Hindlimb muscle (tissue), 1 donor: ENCODE measurements around the gene ZNF451. TPM values are rescaled to one million over a fixed set of nuclear protein-coding genes. Genes with fewer than 3 reads are reported as not detected.
"Not testable (repeated sequence)": the region's sequence is repeated elsewhere in the genome, so short reads cannot be mapped to it uniquely, and the experiment has no call there.

Experiments
- DNase-seq: peaks from one replicate; pipeline ENCODE4 v3.0.0-alpha.2; 2013
- polyA plus RNA-seq: library from polyadenylated mRNA; unstranded; fragments of 120-200 nt; gene quantifications from one replicate; pipeline ENCODE4 v1.2.1, GENCODE V29; 2013; ENCODE audit not compliant: insufficient read length

Gene ZNF451, protein sequence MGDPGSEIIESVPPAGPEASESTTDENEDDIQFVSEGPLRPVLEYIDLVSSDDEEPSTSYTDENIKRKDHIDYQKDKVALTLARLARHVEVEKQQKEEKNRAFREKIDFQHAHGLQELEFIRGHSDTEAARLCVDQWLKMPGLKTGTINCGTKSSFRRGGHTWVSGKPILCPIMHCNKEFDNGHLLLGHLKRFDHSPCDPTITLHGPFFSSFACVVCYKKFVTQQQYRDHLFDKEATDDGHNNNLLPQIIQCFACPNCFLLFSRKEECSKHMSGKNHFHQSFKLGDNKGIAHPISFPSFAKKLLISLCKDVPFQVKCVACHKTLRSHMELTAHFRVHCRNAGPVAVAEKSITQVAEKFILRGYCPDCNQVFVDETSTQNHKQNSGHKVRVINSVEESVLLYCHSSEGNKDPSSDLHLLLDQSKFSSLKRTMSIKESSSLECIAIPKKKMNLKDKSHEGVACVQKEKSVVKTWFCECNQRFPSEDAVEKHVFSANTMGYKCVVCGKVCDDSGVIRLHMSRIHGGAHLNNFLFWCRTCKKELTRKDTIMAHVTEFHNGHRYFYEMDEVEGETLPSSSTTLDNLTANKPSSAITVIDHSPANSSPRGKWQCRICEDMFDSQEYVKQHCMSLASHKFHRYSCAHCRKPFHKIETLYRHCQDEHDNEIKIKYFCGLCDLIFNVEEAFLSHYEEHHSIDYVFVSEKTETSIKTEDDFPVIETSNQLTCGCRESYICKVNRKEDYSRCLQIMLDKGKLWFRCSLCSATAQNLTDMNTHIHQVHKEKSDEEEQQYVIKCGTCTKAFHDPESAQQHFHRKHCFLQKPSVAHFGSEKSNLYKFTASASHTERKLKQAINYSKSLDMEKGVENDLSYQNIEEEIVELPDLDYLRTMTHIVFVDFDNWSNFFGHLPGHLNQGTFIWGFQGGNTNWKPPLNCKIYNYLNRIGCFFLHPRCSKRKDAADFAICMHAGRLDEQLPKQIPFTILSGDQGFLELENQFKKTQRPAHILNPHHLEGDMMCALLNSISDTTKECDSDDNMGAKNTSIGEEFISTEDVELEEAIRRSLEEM
- polyA plus RNA-seq = 21.1 TPM

DNA sequence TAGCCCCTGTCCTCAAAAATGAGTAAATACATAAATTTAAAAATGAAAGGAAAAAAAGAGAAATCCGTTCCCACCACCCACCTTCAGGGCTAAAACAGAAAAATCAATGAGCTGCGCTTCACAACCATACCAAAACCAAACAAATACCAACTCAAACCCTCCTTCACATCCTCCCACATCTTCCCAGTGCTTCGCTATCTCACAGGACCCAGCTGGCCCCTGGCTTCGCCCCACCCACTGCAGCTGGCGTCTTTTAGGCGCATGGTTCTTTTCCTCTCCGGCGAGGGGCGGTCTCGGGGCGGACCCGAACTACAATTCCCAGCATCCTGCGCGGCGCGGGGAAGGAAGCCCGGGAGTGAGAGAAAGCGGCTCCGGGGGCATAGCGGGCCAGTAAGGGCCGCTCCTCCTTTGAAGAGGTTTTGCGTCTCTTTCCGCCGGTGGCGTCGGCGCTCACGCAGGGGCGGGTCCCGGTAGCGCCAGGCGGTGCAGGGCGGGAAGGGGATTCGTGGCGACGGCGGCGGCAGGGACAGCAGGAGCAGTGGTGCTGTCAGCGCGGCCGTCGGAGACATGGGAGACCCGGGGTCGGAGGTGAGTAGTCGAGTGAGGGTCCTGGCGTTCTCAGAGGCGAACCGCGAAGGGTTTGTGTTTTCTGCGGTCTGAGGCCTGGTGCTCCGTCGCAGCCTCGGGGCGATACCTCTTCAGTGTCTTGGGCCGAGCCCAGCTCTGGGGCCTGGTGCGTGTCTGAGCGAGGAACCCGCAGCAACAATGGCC is at the start of gene ZNF451:
Gene ZNF451 (plus strand): TSS at position 502 of the 771 bp plus-strand sequence. CDS start 66 bp downstream, at position 568.
- peak; percentile 98 for DNase-seq

DNA sequence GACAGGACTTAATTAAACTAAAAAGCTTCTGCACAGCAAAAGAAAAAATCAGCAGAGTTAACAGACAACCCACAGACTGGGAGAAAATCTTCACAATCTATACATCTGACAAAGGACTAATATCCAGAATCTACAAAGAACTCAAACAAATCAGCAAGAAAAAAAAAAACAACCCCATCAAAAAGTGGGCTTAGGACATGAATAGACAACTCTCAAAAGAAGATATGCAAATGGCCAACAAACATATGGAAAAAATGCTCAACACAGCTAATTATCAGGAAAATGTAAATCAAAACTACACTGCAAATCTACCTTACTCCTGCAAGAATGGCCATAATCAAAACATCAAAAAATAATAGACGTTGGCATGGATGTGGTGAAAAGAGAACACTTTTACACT is 45.9 kb upstream of the ZNF451 start:
- DNase-seq = not testable (repeated sequence)

DNA sequence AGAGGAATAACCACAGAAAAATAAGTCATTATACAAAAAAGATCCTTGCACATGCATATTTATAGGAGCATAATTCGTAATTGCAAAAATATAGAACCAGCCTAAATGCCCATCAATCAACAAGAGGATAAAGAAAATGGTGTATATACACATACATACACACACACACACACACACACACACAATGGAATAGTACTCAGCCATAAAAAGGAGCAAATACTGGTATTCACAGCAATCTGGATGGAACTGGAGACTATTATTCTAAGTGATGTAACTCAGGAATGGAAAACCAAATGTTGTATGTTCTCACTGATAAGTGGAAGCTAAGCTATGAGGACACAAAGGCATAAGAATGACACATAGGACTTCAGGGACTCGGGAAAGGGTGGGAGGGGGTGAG is 45.4 kb upstream of the ZNF451 start:
- no peak for DNase-seq

DNA sequence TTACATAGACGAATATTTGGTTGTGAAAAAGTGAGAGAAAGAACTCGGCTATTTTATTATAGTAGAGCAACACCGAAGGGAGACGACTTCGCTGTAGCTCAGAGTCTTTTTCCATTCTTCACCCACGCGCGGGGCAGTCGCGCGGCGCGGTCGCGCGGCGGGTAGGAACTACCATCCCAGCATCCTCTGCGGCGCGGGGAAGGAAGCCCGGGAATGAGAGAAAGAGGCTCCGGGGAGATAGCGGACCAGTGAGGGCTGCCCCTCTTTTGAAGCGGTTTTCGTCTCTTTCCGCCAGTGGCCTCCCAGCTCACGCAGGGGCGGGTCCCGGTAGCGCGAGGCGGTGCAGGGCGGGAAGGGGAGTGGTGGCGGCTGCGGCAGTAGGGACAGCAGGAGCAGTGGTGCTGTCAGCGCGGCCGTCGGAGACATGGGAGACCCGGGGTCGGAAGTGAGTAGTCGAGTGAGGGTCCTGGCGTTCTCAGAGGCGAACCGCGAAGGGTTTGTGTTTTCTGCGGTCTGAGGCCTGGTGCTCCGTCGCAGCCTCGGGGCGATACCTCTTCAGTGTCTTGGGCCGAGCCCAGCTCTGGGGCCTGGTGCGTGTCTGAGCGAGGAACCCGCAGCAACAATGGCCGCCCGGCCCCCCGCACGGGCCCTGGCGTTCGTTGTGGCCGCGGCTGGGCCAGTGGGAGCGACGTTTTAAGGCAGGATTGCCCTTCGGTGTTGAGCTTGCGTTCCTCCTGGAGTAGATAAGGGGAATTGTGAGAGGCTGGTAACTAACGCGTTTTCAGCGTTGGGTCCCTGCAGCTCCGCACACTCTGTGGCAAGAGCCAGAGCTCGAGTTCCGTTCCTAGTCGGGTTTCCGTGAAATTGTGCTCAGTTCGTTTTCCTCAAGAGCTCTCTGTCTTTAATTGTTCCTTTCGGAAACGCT is 43.4 kb upstream of the ZNF451 start, which contains the start of gene KIAA1586:
Gene KIAA1586 (plus strand): TSS at position 362 of the 925 bp plus-strand sequence. CDS start 63 bp downstream, at position 425.
- peak; percentile 92 for DNase-seq

DNA sequence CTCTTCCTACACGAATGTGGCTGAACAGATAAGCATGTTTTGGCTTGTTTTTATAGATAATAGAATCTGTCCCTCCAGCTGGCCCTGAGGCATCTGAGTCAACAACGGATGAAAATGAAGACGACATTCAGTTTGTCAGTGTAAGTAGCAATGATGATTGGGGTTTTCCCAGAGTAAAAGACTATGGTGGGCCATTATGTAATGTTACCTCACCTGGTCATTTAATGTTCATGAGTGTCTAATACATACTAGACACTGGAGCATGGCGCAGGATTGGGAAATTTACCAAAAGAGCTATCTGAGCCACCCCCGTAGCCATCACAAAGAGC is 42.8 kb upstream of the ZNF451 start:
- DNase-seq = not testable (repeated sequence)

DNA sequence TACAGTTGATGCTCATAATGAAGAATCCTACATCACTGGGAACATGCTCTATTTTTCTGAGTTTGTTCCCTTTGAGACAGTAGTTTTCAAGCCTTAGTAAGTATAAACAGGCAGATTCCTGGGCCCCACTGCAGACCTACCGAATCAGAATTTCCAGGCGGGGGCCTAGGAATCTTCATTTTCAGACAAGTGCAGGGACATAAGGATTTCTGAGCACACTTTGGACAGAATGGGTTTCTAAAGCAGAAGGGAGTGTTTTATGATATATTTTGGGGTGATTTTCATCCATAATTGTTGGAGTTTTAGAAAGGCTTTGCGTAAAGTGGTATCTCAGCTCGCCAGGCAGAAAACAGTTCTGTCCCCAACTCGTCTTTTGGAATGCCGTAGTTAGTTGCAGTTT is 42.1 kb upstream of the ZNF451 start:
- DNase-seq = not testable (repeated sequence)

DNA sequence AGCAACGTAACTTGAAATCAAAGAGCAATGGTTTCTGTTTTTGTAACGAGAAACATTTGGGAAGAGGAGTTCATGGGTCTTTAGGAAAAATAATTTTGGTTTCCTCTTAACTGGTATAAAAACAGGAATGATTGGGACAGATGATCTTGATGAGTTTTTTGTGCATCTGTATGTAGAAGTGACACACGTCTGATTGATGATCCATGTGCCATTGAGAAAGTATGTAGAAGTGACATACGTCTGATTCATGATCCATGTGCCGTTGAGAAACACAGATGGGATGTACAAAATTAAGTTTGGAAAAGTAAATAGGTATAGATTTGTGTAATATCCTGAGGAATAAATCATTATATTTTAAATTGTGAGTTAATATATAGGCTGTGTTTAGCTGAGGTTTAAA is 41.4 kb upstream of the ZNF451 start:
- DNase-seq = no peak

DNA sequence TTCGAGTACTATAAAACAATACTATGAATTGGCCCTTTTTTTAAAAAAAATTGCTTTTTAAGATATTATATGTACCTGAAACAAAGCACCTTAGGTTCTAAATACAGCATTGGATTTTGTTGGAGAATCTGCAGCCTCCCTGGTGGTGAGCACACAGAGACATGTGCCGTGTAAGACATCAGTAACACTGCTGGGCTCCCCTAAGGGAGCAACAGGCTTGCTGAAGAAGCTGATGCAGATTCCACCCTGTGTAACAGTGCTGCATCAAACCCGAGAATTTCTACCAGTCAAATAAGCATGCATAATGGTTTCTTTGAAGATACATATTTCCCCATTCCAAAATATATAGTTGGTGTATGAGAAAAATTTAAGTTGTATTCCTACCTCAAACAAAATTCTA is 26.1 kb upstream of the ZNF451 start:
- no peak for DNase-seq

DNA sequence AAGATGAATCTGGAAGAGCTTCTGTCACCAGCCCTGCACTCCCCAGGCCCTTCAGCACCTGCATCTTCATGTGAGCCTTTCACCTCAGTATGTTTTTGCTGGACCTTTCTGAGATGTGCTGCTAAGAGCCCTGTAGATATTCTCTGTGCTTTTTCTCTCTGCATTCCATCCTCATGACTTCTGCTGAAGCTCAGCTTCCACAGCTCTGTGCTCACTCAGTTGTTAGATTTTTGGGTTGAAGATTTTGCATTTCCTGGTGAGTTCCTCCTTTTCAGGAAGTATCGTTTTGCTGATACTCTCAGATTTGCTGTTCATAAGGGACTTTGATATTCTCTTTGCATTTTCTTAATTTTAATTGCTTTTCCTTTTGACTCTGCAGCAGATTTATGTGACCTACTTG is 25.2 kb upstream of the ZNF451 start:
- DNase-seq = no peak

DNA sequence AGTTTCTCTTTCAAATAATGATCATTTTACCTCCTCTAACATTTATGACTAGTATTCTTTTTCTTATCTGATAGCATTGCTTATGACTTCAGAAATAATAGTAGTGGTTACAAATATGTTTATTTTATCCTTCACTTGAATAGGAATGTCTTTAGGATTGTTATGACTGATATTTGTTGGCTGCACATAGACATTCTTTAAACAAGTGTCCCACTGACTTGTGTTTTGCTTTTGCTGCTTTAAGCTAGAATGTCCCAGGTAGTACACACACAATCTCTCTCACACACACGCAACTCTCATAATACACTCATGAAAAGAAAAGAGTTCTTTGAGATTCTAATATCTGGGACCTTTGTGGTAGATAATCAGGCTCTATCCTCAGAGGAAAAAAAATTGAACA is 21.9 kb upstream of the ZNF451 start:
- DNase-seq = no peak

DNA sequence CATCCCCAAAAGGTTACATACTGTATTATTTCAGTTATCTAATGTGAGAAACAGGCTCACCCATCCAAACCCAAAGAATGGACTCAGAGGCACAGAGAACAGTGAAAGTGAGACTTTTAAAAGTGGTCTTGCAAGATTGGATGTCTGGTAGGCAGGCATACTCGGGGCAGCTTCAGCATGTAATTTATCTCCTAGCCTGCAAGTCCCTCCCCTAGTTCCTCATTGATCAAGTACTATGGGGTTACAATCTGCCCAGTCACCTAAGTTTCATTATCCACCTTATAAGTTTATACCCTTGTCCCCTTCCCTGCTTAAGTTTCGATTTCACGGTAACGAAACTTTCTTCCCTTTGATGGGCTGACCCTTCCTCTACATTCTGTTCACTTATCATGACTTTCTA is 20.8 kb upstream of the ZNF451 start:
- DNase-seq = no peak

DNA sequence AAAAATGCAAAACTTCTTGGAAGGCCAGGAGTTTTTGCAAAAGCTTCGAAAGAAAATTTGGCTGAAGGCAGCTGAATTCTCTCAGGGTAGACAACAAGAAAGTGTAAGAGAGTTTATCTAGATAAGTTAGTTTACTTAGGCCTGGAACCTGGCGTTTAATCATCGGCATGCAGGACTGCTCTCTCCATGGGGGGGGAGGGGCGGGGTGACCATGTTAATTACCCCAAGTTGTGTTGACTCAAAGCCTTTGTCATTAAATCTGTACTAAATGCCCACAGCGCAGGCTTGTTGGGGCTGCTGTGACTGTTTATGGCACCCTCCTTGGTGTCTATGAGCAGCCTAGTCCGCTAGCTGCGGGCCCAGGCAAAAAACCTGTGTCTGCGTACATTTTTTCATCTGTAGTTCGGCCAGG is 20.1 kb upstream of the ZNF451 start:
- DNase-seq = no peak

DNA sequence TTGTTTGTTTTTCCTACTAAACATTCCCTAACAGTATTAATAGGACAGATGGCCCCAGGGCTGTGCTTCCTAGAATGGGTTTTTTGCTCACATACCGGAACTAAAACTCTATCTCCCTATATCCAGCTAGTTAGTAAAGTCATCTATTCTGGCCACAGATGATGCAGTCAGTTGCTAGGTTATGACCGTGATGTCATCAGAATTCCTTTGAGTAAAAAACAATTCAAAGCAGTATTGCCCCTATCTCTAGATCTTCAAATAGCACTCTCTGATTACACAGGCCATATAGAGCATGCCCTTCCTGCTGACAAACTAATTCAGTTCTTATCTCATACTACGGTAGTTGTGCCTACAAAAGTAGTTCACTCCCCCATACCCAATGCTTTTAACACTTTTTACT is 17.9 kb upstream of the ZNF451 start:
- no peak for DNase-seq

DNA sequence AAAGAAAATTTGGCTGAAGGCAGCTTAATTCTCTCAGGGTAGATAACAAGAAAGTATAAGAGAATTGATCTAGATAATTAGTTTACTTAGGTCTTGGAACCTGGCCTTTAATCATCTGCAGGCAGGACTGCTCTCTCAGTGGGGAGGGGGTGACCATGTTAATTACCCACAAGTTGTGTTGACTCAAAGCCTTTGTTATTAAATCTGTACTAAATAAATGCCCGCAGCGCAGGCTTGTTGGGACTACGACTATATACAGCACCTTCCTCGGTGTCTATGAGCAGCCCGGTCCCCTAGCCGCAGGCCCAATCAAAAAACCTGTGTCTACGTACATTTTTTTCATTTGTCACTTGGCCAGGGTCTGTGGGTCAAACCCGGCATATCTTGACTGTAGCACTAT is 15.6 kb upstream of the ZNF451 start:
- no peak for DNase-seq

DNA sequence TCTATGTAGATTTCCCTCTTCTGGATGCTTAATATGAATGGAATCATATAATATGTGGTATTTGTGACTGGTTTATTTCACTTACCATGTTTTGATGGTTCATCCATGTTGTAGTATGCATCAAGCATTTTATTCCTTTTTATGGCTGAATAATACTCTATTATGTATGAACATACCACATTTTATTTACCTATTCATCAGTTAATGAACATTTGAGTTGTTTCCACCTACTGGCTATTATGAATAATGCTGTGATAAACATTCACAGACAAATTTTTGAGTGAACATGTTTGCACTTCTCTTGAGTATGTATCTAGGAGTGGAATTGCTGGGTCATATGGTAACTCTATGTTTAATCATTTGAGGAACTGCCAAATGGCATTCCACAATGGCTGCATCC is 14.9 kb upstream of the ZNF451 start:
- no peak for DNase-seq

DNA sequence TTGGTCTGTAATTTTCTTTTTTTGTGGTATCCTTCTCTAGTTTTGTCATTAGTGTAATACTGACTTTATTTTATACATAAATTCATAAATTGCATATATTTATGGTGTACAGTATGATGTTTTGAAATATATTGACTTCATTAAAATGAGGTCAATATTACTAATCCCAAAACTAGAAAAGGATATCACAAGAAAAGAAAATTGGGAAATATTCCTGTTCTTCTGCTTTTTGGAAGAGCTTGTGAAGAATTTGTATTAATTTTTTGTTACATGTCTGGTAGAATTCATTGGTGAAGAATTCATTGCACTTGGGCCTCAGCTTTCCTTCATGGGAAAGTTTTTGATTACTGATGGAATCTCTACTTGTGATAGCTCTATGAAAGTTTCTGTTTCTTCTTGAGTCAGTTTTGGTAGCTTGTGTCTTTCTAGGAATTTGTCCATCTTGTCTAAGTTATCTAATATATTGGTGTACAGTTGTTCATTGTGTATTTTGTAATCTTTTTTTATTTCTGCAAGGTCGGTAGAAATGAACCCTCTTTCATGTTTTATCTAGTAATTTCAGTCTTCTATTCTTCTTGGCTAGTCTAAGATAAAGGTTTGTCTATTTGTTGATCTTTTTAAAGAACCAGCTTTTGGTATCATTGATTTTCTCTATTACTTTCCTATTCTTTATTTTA is 11.3 kb upstream of the ZNF451 start:
- no peak for DNase-seq

DNA sequence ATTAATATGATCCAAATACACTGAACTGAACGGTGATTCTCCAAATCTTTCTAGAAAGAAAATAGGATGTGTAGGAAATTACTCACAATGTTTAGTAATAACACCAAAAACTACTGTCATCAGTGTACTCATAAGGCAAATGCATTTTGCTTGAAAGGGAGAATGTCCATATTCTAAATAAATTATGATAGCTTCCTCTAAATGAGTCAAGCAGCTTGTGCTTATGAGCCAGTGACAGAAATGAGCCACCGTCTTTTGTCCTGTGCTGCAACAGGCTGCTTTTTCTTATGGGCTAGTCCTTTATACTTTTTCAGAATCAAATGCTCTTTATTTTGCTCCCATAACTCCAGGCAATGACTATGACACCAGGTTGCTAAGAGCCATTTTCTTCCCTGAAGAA is 4.5 kb upstream of the ZNF451 start:
- no peak for DNase-seq

DNA sequence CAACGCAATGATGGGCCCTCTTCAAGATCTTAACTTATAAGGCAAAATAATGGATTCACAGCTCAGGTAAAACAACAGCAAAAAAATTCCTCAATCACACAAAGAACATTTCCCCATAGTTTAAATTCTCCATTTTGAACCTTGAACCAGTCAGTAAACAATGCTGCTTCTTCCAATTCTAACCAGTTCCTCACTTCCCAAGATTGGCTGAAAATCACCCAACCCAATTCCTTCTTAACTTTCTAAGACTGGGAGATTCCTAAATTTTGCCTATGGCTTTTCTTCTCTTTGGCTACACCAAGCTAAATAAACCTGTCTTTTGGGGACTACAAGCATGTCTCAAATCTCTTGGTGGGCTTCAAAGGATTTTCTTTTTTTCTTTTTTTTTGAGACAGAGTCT is 3.1 kb upstream of the ZNF451 start:
- no peak for DNase-seq

DNA sequence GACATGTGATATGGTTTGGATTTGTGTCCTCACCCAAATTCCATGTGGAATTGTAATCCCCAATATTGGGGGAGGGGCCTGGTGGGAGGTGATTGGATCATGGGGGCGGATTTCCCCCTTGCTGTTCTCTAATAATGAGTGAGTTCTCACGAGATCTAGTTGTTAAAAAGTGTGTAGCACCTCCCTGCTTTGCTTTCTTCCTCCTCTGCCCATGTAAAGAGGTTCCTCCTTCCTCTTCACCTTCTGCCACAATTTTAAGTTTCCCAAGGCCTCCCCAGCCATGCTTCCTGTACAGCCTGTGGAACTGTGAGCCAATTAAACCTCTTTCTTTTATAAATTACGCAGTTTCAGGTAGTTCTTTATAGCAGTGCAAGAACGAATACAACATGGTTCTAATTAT is 2.1 kb upstream of the ZNF451 start:
- no peak for DNase-seq

DNA sequence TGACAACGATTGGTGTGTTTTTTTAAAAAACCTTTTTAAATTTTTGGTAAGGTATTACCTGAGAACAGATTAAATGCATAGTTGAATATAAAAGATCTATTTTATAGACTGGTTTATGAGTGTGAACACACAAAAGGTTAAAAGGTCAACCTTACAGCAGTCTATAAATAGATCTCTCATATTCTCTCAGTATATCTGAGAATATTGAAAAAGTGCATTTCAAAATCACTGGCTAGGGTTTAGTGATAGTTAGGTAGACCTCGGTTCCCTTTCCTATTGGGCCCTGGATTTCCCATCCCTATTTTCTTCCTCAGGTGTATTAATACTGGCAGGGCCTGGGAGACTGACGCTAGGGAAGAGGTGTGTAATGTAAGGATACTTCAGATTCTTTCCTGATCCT is 723 bp upstream of the ZNF451 start:
- no peak for DNase-seq
